CD4-positive, alpha-beta T cell (primary cell): ENCODE results near the gene FAM83F. TPM values are rescaled to one million over a fixed set of nuclear protein-coding genes. Genes with fewer than 3 reads are reported as not detected.

Source experiments
- ATAC-seq: fragments of 200-7000 bp; cut with Tn5 transposase; one replicate; pipeline ENCODE4 v1.10.0; 2022; ENCODE audit warnings: mild to moderate bottlenecking; ENCODE audit not compliant: poor library complexity
- CTCF ChIA-PET: fragments of 350-600 bp; sonication (Branson Sonifier 250); formaldehyde crosslinking; loops from one replicate; lab custom pipeline; 2021; ENCODE audit warnings: antibody characterized with exemption, inconsistent platforms; lab: Charles Lee
- POLR2A ChIA-PET: fragments of 350-600 bp; sonication (Branson Sonifier 250); formaldehyde crosslinking; loops from one replicate; lab custom pipeline; 2021; ENCODE audit warnings: antibody characterized with exemption, inconsistent platforms; lab: Charles Lee
- DNase-seq, 14 experiments: peaks; one replicate each; pipeline ENCODE4 v3.0.0-alpha.2; 2013 to 2020; ENCODE audit warnings: mixed read lengths in 2 of 14
- H3K27ac ChIP-seq, 2 donors: one replicate each; pipeline versions ENCODE4 v1.5.1 to v1.7.0; 2013; ENCODE audit warnings: low read length in 2 of 2, low read depth in 1 of 2, mild to moderate bottlenecking in 1 of 2
- H3K27me3 ChIP-seq, 2 experiments: 1 replicate in 1 of 2; 2 replicates in 1 of 2; pipeline versions ENCODE4 v1.6.1 to v1.7.0; 2013; ENCODE audit warnings: low read length in 2 of 2, control low read depth in 1 of 2, mild to moderate bottlenecking in 1 of 2, moderate library complexity in 1 of 2; ENCODE audit not compliant: insufficient read depth in 2 of 2, control insufficient read depth in 1 of 2
- H3K36me3 ChIP-seq: one replicate; pipeline ENCODE4 v1.6.1; 2013; ENCODE audit warnings: low read length, control low read depth; ENCODE audit not compliant: insufficient read depth
- H3K4me1 ChIP-seq: one replicate; pipeline ENCODE4 v1.6.1; 2013; ENCODE audit warnings: low read length, control low read depth; ENCODE audit not compliant: insufficient read depth
- H3K4me3 ChIP-seq: one replicate; pipeline ENCODE4 v1.5.1; 2013; ENCODE audit warnings: mild to moderate bottlenecking, low read length, moderate library complexity
- H3K9me3 ChIP-seq, 2 experiments: 1 replicate in 1 of 2; 2 replicates in 1 of 2; pipeline versions ENCODE4 v1.6.1 to v1.7.0; 2013; ENCODE audit warnings: low read length in 2 of 2, mild to moderate bottlenecking in 2 of 2, control low read depth in 1 of 2, moderate library complexity in 1 of 2; ENCODE audit not compliant: control insufficient read depth in 1 of 2, insufficient read depth in 1 of 2
- H3K27ac Mint-ChIP-seq: one replicate; pipeline ENCODE4 v1.8.0; 2020; ENCODE audit warnings: mixed read lengths
- H3K27me3 Mint-ChIP-seq: one replicate; pipeline ENCODE4 v1.8.0; 2021; ENCODE audit warnings: mixed read lengths
- H3K36me3 Mint-ChIP-seq: one replicate; pipeline ENCODE4 v1.8.0; 2021; ENCODE audit warnings: low read depth, mixed read lengths
- H3K4me1 Mint-ChIP-seq: one replicate; pipeline ENCODE4 v1.8.0; 2021; ENCODE audit warnings: low read depth, mixed read lengths
- H3K4me3 Mint-ChIP-seq: one replicate; pipeline ENCODE4 v1.8.0; 2020; ENCODE audit warnings: mild to moderate bottlenecking, mixed read lengths
- H3K9me3 Mint-ChIP-seq: one replicate; pipeline ENCODE4 v1.8.0; 2020; ENCODE audit warnings: mixed read lengths
- intact Hi-C, 2 experiments: fragments of 100-400 bp; cut with DNase I in 1 of 2; cut with micrococcal nuclease in 1 of 2; formaldehyde crosslinking; loops; one replicate each; pipeline versions ENCODE4 v1.15.1 to v1.9.0; 2023 to 2025; cut with DNase I, micrococcal nuclease
- total RNA-seq, 174 experiments: library from RNA in 2 of 174; stranded (reverse) in 2 of 174; gene quantifications; one replicate each; pipeline ENCODE4 v1.2.3 and lab custom pipeline; 2021 to 2026
- TF ChIP-seq, protein P1 (sequence below): fragments of 200-600 bp; IDR thresholded peaks from one replicate; pipeline ENCODE4 v1.8.0; 2022; ENCODE audit warnings: antibody characterized with exemption, mild to moderate bottlenecking

The FAM83F gene
- total RNA-seq, 2 experiments from 2014 or later: 5.2 to 6.8 TPM

DNA sequence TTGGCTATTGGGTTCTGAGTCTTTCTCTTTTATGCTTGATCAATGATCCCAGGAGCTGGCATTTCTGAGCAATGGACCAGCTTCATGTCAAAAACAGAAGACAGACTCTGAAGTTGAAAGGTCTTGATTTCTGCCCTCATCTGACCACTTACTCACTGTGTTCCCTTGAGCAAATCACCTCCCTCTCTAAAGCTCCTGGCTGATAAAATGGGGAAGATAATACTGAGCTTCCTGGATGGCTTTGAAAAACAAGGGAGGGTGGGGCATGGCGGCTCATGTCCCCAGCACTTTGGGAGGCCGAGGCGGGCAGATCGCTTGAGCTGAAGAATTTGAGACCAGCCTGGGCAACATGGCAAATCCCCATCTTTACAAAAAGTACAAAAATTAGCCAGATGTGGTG, 6.4 kb downstream of the FAM83F start:
- Histone ChIP-seq H3K4me1 (no peaks in the 10 kb centered on the region), H3K36me3 (no peaks in the 10 kb centered on the region), H3K9me3 (no peaks in the 10 kb centered on the region), H3K27ac (no peak overlapping the region), H3K4me3 (no peak overlapping the region), H3K27me3 (peaks cover 2 to 10% of the 10 kb centered on the region in 2 experiments)
- peaks cover 14% of the 10 kb centered on the region for H3K27me3 Mint-ChIP-seq
- ATAC-seq (no peak), DNase-seq (no peak)
- H3K4me1 Mint-ChIP-seq: peaks cover 6% of the 10 kb centered on the region
- no peaks in the 10 kb centered on the region for H3K36me3 Mint-ChIP-seq
- intact Hi-C loops: no loop called here
- no peak overlapping the region for H3K27ac Mint-ChIP-seq
- POLR2A ChIA-PET: interaction anchor here (1.1 kb wide), 1 partner anchor 16 kb away, joined by 3 read pairs; no protein-coding TSS in a partner anchor
- H3K9me3 Mint-ChIP-seq: no peaks in the 10 kb centered on the region
- H3K4me3 Mint-ChIP-seq: no peak overlapping the region
- TF ChIP-seq, protein P1, sequence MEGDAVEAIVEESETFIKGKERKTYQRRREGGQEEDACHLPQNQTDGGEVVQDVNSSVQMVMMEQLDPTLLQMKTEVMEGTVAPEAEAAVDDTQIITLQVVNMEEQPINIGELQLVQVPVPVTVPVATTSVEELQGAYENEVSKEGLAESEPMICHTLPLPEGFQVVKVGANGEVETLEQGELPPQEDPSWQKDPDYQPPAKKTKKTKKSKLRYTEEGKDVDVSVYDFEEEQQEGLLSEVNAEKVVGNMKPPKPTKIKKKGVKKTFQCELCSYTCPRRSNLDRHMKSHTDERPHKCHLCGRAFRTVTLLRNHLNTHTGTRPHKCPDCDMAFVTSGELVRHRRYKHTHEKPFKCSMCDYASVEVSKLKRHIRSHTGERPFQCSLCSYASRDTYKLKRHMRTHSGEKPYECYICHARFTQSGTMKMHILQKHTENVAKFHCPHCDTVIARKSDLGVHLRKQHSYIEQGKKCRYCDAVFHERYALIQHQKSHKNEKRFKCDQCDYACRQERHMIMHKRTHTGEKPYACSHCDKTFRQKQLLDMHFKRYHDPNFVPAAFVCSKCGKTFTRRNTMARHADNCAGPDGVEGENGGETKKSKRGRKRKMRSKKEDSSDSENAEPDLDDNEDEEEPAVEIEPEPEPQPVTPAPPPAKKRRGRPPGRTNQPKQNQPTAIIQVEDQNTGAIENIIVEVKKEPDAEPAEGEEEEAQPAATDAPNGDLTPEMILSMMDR: no peak
- CTCF ChIA-PET: interaction anchor here (0.5 kb wide), 1 partner anchor 14 kb away, joined by 3 read pairs; no protein-coding TSS in a partner anchor

DNA sequence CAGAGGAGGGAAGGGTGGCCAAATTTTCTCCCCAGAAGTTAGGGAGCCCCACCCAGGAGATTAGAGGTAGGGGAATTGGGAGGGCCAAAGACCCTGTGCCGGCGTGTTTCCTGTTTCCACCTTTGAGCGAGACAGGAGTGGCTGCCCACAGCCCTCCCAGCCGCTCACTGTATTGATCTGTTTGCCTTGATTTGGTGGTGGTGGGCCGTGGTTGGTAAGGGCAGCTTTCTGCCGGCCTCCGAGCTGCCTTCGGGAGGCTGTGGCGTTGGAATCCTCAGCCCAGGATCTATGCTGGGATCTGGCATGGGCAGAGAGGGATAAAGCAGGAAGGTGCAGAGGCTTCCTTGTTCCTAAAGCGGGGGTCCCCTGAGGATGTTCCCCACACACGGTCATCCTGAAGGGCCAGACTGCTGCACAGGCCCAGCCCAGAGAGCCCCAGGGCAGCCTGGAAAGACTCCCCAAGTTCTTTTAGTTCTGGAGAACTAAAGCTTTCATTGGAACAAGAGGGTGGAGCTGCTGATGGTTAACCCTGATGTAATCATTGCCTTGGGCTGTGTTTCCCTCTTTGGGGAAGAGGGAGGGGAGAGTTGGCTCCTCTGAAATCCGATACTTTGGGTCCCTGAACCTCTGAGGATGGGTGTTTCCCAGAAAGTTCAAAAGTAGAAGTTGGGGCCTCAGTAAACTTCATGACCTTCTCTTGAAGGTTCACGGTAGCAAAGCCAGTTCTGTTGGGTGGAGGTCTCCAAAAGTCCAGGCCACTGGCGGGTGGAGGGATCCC, 7.2 kb downstream of the FAM83F start:
- H3K4me3 Mint-ChIP-seq: no peak overlapping the region
- ATAC-seq (no peak), DNase-seq (no peak)
- H3K27ac ChIP-seq: no peak overlapping the region
- H3K27ac Mint-ChIP-seq: no peak overlapping the region
- TF ChIP-seq, protein P1: no peak
- no peaks in the 10 kb centered on the region for H3K36me3 ChIP-seq
- intact Hi-C loops: no loop called here
- ChIA-PET CTCF (interaction anchor here (1.3 kb wide), 1 partner anchor 40 kb away, joined by 3 read pairs; no protein-coding TSS in a partner anchor), POLR2A (no interaction called here)
- no peak overlapping the region for H3K4me3 ChIP-seq
- H3K4me1 ChIP-seq: no peaks in the 10 kb centered on the region
- no peaks in the 10 kb centered on the region for H3K4me1 Mint-ChIP-seq
- H3K27me3 Mint-ChIP-seq: peaks cover 11% of the 10 kb centered on the region
- H3K9me3 Mint-ChIP-seq: no peaks in the 10 kb centered on the region
- no peaks in the 10 kb centered on the region for H3K9me3 ChIP-seq
- peaks cover 0 to 6% of the 10 kb centered on the region in 2 experiments for H3K27me3 ChIP-seq
- H3K36me3 Mint-ChIP-seq: no peaks in the 10 kb centered on the region

DNA sequence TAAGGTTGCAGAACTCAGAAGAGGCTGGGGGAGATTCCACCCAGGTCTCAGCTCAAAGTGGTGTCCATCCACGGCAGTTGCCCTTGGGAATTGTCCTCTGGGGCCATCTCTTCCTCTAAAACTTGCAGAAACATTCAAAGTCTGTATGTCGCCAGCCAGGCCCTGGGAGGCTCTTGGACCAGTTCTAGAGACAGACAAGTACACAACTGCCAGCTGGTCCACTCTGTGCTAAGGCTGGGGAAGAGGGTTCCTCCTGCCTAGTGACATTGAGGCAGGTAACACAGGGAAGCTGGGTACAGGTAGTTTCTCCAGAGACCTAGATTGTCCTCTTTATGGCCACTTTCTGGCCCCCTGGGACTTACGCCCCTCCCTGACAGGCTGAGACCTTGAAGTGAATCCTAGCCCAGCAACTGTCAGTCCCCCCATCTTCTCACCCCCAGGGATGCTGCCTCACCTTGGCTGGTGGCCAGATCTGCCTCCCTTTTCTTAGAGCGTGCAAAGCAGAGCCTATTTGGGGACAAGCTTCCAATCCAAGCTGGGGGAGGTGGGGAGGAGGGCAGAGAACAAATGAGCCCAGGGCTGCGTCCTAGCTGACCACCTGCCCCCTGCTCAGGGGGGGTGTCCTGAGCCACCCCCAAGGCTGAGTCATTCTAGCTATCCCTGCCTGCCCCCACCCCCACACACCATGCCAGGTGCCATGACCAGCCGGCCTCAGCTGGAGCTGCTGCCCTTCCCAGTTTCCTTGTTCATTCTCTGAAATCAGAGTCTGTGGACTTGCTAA, 8.4 kb downstream of the FAM83F start:
- TF ChIP-seq, protein P1: no peak
- no peak overlapping the region for H3K4me3 Mint-ChIP-seq
- H3K27me3 Mint-ChIP-seq: peaks cover 14% of the 10 kb centered on the region
- Histone ChIP-seq H3K4me1 (no peaks in the 10 kb centered on the region), H3K27me3 (peaks cover 0 to 2% of the 10 kb centered on the region in 2 experiments), H3K9me3 (no peaks in the 10 kb centered on the region), H3K36me3 (no peaks in the 10 kb centered on the region), H3K27ac (no peak overlapping the region), H3K4me3 (no peak overlapping the region)
- no peaks in the 10 kb centered on the region for H3K9me3 Mint-ChIP-seq
- no peaks in the 10 kb centered on the region for H3K4me1 Mint-ChIP-seq
- POLR2A ChIA-PET: no interaction called here
- intact Hi-C loops: no loop called here
- no peak for DNase-seq
- CTCF ChIA-PET: interaction anchor here (1.3 kb wide), 1 partner anchor 41 kb away, joined by 3 read pairs; no protein-coding TSS in a partner anchor
- ATAC-seq: no peak
- no peaks in the 10 kb centered on the region for H3K36me3 Mint-ChIP-seq
- H3K27ac Mint-ChIP-seq: no peak overlapping the region
